ENCODE data around the gene FOXN4.

GRCh38 chr12:109258607-109259544, 50.2 kb downstream of the FOXN4 start:
- TF ChIP-seq, protein P1, sequence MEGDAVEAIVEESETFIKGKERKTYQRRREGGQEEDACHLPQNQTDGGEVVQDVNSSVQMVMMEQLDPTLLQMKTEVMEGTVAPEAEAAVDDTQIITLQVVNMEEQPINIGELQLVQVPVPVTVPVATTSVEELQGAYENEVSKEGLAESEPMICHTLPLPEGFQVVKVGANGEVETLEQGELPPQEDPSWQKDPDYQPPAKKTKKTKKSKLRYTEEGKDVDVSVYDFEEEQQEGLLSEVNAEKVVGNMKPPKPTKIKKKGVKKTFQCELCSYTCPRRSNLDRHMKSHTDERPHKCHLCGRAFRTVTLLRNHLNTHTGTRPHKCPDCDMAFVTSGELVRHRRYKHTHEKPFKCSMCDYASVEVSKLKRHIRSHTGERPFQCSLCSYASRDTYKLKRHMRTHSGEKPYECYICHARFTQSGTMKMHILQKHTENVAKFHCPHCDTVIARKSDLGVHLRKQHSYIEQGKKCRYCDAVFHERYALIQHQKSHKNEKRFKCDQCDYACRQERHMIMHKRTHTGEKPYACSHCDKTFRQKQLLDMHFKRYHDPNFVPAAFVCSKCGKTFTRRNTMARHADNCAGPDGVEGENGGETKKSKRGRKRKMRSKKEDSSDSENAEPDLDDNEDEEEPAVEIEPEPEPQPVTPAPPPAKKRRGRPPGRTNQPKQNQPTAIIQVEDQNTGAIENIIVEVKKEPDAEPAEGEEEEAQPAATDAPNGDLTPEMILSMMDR (IDR thresholded peaks at IDR 0.05): no peak
- TF ChIP-seq POLR2A (IDR thresholded peaks at IDR 0.05): no peak
